GM10266 (cell line): ENCODE results near the gene CHRNG.

Experiments
- DNase-seq: peaks from one replicate; pipeline ENCODE4 v3.0.0; 2012; ENCODE audit errors: extremely low spot score
- TF ChIP-seq, protein P1 (sequence below): IDR thresholded peaks from 2 replicates; pipeline ENCODE4 v1.5.1; 2012; ENCODE audit warnings: mild to moderate bottlenecking, low read depth; ENCODE audit not compliant: control insufficient read depth, insufficient read depth; ENCODE audit errors: missing control alignments

CHRNG gene

DNA sequence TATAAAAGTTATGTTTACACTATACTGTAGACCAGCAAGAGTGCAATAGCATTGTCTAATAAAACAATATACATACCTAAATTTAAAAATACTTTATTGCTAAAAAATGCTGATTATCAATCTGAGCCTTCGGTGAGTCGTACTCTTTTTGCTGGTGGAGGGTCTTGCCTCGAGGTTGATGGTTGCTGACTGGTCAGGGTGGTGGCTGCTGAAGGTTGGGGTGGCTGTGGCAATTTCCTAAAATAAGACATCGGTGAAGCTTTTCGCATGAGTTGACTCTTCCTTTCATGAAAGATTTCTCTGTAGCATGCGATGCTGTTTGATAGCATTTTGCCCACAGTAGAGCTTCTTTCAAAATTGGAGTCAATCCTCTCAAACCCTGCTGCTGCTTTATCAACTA is 8.5 kb downstream of the CHRNG start:
- no peak for DNase-seq
- TF ChIP-seq, protein P1, sequence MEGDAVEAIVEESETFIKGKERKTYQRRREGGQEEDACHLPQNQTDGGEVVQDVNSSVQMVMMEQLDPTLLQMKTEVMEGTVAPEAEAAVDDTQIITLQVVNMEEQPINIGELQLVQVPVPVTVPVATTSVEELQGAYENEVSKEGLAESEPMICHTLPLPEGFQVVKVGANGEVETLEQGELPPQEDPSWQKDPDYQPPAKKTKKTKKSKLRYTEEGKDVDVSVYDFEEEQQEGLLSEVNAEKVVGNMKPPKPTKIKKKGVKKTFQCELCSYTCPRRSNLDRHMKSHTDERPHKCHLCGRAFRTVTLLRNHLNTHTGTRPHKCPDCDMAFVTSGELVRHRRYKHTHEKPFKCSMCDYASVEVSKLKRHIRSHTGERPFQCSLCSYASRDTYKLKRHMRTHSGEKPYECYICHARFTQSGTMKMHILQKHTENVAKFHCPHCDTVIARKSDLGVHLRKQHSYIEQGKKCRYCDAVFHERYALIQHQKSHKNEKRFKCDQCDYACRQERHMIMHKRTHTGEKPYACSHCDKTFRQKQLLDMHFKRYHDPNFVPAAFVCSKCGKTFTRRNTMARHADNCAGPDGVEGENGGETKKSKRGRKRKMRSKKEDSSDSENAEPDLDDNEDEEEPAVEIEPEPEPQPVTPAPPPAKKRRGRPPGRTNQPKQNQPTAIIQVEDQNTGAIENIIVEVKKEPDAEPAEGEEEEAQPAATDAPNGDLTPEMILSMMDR = no peak

- no peak for DNase-seq
- TF ChIP-seq, protein P1 = no peak
Observed at GRCh38 chr2:232549655-232550353, 10.3 kb downstream of the CHRNG start.

DNA sequence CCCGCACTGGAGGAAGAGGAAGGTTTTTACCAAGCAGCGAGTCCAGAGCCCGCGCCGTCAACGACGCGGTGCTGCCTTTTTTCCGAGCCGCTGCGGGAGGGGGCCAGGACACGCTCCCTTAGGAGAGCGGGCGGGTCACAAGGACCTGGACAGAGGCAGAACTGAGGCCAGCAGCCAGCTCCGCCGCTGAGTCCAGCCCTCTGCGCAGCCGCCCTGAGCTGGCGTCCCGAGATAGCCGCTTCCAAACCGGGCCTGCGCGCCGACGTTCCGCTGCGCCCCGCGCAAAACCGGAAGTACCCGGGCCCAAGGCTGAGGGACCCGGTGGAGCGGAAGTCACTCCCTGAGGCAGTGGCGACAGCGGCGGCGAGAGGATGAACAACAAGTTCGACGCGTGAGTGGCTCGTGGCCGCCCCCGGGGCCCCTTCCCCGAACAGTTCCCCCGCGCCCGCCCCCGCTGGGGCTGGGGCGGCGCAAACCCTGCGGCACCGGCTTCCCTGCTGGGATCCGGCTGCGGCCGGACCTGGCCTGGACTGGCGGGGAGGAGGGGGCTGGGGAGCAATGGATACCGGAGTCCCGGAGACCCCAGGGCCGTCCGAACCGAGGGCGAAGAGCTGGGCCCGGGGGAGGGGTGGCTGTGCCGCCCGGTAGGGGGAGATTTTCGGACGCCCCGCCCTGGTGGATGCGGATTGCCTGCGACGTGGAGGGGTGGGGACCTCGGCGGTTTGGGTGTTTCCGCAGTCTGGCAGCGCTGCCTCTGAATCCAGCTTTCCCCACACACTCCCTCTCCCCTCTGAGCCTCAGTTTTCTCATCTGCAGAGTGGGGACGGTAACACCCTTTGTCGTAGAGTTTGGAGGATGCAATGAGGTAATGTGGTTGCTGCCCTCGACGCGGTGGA is 11.1 kb downstream of the CHRNG start, which contains the start of the genes EIF4E2 and TIGD1:
Gene EIF4E2, plus strand, starts transcription at position 336 of the 896 bp plus-strand sequence. Its CDS starts 36 bp downstream, at position 372.
Gene TIGD1, minus strand, starts transcription at position 204 of the 896 bp plus-strand sequence. CDS start 675 bp downstream, outside the sequence.
- peak; percentile 98 for DNase-seq
- TF ChIP-seq, protein P1 = no peak

DNA sequence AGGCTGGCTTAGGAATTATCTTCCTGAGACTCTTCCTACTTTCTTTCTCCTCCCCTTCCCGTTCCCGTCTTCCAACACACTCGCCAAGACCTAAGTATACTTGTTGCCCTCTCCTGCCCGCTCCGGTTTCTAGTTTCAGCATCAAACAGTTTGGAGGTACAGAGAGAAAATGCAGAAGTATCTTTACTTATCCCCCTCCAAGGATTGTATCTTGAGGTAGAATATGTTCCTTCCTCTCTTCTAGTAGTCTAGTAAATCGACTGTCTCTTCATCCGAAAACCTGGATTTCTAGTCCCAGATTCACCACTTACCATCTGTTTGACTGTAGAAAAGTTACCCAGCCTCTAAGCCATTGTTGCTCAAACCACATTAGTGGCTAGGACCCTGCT is 11.8 kb downstream of the CHRNG start:
- TF ChIP-seq, protein P1 = no peak
- DNase-seq = no peak

DNA sequence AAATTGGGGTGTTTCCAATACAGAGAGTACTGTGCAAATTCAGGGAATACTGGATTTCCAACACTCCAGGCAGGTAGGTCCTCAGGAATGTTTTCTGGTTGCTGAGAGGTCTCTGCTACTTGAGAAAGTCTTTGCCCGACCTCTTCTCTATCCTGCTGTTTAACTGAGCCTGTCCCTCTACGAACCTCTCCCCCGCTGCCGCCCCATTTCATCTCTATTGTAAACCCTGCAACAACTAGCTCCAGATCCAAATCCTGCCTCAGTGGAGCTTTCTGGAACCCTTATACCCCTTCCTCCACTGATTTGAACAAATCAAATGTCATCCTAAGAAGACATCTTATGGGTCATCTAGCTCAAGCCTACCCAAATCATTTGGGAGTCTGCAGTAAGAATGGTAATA is 12.3 kb downstream of the CHRNG start:
- DNase-seq = no peak
- TF ChIP-seq, protein P1 = no peak

GRCh38 chr2:232556426-232556825 is 16.9 kb downstream of the CHRNG start:
- TF ChIP-seq, protein P1 = no peak
- no peak for DNase-seq
